ENCODE data around the gene SEMA4A.
"Not testable (repeated sequence)": the region's sequence is repeated elsewhere in the genome, so short reads cannot be mapped to it uniquely, and the experiment has no call there.

Gene SEMA4A

GRCh38 chr1:156114101-156114918 lies 39.1 kb upstream of the SEMA4A start, which contains the start of gene LMNA:
TSS of gene LMNA (plus strand) at chr1:156114711. CDS start at chr1:156114919, 208 bp downstream.
- DNase-seq (peak; percentile 68 to 73 (median 72)), ATAC-seq (replicated peaks) (peak; percentile 76)
- Mint-ChIP-seq H3K4me3 (peak within 1 kb of the TSS; percentile 96 to 98), H3K36me3 (ENCODE audit: insufficient read depth) (peaks cover 61% of the 10 kb centered on the region), H3K27me3 (peaks cover 6 to 7% of the 10 kb centered on the region in 2 donors), H3K9me3 (no peaks in the 10 kb centered on the region), H3K27ac (peak within 1 kb of the TSS; percentile 97 to 98), H3K4me1 (ENCODE audit: low read depth in 2 of 2) (peaks cover 30 to 38% of the 10 kb centered on the region in 2 donors)

GRCh38 chr1:156114919-156115513 lies 38.4 kb upstream of the SEMA4A start:
- ATAC-seq (replicated peaks) (peak; percentile 3), DNase-seq (no peak)
- peaks cover 68% of the 10 kb centered on the region for H3K36me3 Mint-ChIP-seq (ENCODE audit: insufficient read depth)
- peaks cover 33 to 43% of the 10 kb centered on the region in 2 donors for H3K4me1 Mint-ChIP-seq (ENCODE audit: low read depth in 2 of 2)
- H3K9me3 Mint-ChIP-seq: no peaks in the 10 kb centered on the region
- peaks cover 6 to 7% of the 10 kb centered on the region in 2 donors for H3K27me3 Mint-ChIP-seq
- peak overlapping the region; percentile 96 to 98 for H3K4me3 Mint-ChIP-seq
- H3K27ac Mint-ChIP-seq: peak overlapping the region; percentile 97 to 98

- H3K4me1 Mint-ChIP-seq (ENCODE audit: low read depth in 2 of 2): peaks cover 34 to 43% of the 10 kb centered on the region in 2 donors
- DNase-seq (peak in 1 of 3 experiments; percentile 21), ATAC-seq (replicated peaks) (no peak)
- peaks cover 6 to 7% of the 10 kb centered on the region in 2 donors for H3K27me3 Mint-ChIP-seq
- peak overlapping the region; percentile 96 to 98 for H3K4me3 Mint-ChIP-seq
- H3K9me3 Mint-ChIP-seq: no peaks in the 10 kb centered on the region
- H3K27ac Mint-ChIP-seq: peak overlapping the region; percentile 97 to 98
- H3K36me3 Mint-ChIP-seq (ENCODE audit: insufficient read depth): peaks cover 73% of the 10 kb centered on the region
These were observed 37.6 kb upstream of the SEMA4A start for GRCh38 chr1:156115514-156116374.

- H3K27ac Mint-ChIP-seq: peak overlapping the region; percentile 97 to 98
- not testable (repeated sequence) for DNase-seq; H3K9me3 Mint-ChIP-seq; ATAC-seq (replicated peaks); H3K27me3 Mint-ChIP-seq
- peaks cover 81% of the 10 kb centered on the region for H3K36me3 Mint-ChIP-seq (ENCODE audit: insufficient read depth)
- H3K4me1 Mint-ChIP-seq (ENCODE audit: low read depth in 2 of 2): peaks cover 34 to 43% of the 10 kb centered on the region in 2 donors
- peak overlapping the region; percentile 96 to 98 for H3K4me3 Mint-ChIP-seq
These were observed 36.7 kb upstream of the SEMA4A start for GRCh38 chr1:156116731-156117130.

GRCh38 chr1:156117414-156118176 lies 35.8 kb upstream of the SEMA4A start:
- peaks cover 6 to 7% of the 10 kb centered on the region in 2 donors for H3K27me3 Mint-ChIP-seq
- DNase-seq (no peak), ATAC-seq (replicated peaks) (no peak)
- peak overlapping the region; percentile 73 to 98 for H3K27ac Mint-ChIP-seq
- H3K4me3 Mint-ChIP-seq: peak overlapping the region; percentile 96 to 98
- no peaks in the 10 kb centered on the region for H3K9me3 Mint-ChIP-seq
- H3K36me3 Mint-ChIP-seq (ENCODE audit: insufficient read depth): peaks cover 88% of the 10 kb centered on the region
- H3K4me1 Mint-ChIP-seq (ENCODE audit: low read depth in 2 of 2): peaks cover 37 to 46% of the 10 kb centered on the region in 2 donors

GRCh38 chr1:156118177-156118868 lies 35.1 kb upstream of the SEMA4A start:
- DNase-seq (no peak), ATAC-seq (replicated peaks) (no peak)
- H3K27me3 Mint-ChIP-seq: peaks cover 6 to 7% of the 10 kb centered on the region in 2 donors
- no peaks in the 10 kb centered on the region for H3K9me3 Mint-ChIP-seq
- H3K36me3 Mint-ChIP-seq (ENCODE audit: insufficient read depth): peaks cover 94% of the 10 kb centered on the region
- H3K27ac Mint-ChIP-seq: peak overlapping the region; percentile 73 to 98
- peaks cover 43 to 51% of the 10 kb centered on the region in 2 donors for H3K4me1 Mint-ChIP-seq (ENCODE audit: low read depth in 2 of 2)
- H3K4me3 Mint-ChIP-seq: peak overlapping the region; percentile 96 to 98

- Mint-ChIP-seq H3K36me3 (ENCODE audit: insufficient read depth) (peaks cover 94% of the 10 kb centered on the region), H3K27me3 (peaks cover 6 to 7% of the 10 kb centered on the region in 2 donors), H3K27ac (peak overlapping the region; percentile 73 to 98), H3K4me3 (peak overlapping the region; percentile 47 to 55), H3K4me1 (ENCODE audit: low read depth in 2 of 2) (peaks cover 45 to 52% of the 10 kb centered on the region in 2 donors), H3K9me3 (no peaks in the 10 kb centered on the region)
- peak in 1 of 3 experiments; percentile 8 for DNase-seq
- ATAC-seq (replicated peaks): peak; percentile 8
These were observed 33.7 kb upstream of the SEMA4A start for GRCh38 chr1:156119503-156120209.

GRCh38 chr1:156120318-156120717 lies 33.1 kb upstream of the SEMA4A start:
- Mint-ChIP-seq H3K9me3 (no peaks in the 10 kb centered on the region), H3K27me3 (peaks cover 1 to 6% of the 10 kb centered on the region in 2 donors), H3K4me3 (peak overlapping the region; percentile 30 to 55), H3K27ac (peak overlapping the region; percentile 73 to 98), H3K36me3 (ENCODE audit: insufficient read depth) (peaks cover 94% of the 10 kb centered on the region), H3K4me1 (ENCODE audit: low read depth in 2 of 2) (peaks cover 46 to 53% of the 10 kb centered on the region in 2 donors)
- DNase-seq (no peak), ATAC-seq (replicated peaks) (no peak)

- H3K4me3 Mint-ChIP-seq; ATAC-seq (replicated peaks); H3K9me3 Mint-ChIP-seq; DNase-seq; H3K27me3 Mint-ChIP-seq: not testable (repeated sequence)
- H3K27ac Mint-ChIP-seq: peak overlapping the region in 1 of 2 donors; percentile 98
- peaks cover 94% of the 10 kb centered on the region for H3K36me3 Mint-ChIP-seq (ENCODE audit: insufficient read depth)
- peaks cover 44 to 52% of the 10 kb centered on the region in 2 donors for H3K4me1 Mint-ChIP-seq (ENCODE audit: low read depth in 2 of 2)
These were observed 32.4 kb upstream of the SEMA4A start for GRCh38 chr1:156121005-156121404.

GRCh38 chr1:156121457-156121856 lies 31.9 kb upstream of the SEMA4A start:
- H3K4me3 Mint-ChIP-seq: peak overlapping the region in 1 of 2 donors; percentile 19
- peaks cover 45 to 52% of the 10 kb centered on the region in 2 donors for H3K4me1 Mint-ChIP-seq (ENCODE audit: low read depth in 2 of 2)
- H3K27me3 Mint-ChIP-seq: peaks cover 0 to 1% of the 10 kb centered on the region in 2 donors
- peaks cover 94% of the 10 kb centered on the region for H3K36me3 Mint-ChIP-seq (ENCODE audit: insufficient read depth)
- DNase-seq (no peak), ATAC-seq (replicated peaks) (no peak)
- peak overlapping the region in 1 of 2 donors; percentile 98 for H3K27ac Mint-ChIP-seq
- no peaks in the 10 kb centered on the region for H3K9me3 Mint-ChIP-seq

GRCh38 chr1:156122086-156122485 lies 31.3 kb upstream of the SEMA4A start:
- no peak for DNase-seq
- Mint-ChIP-seq H3K36me3 (ENCODE audit: insufficient read depth) (peaks cover 94% of the 10 kb centered on the region), H3K4me1 (ENCODE audit: low read depth in 2 of 2) (peaks cover 48 to 52% of the 10 kb centered on the region in 2 donors), H3K9me3 (no peaks in the 10 kb centered on the region), H3K4me3 (peak overlapping the region in 1 of 2 donors; percentile 54), H3K27me3 (no peaks in the 10 kb centered on the region), H3K27ac (peak overlapping the region; percentile 93 to 98)
- no peak for ATAC-seq (replicated peaks)

All from effector memory CD8-positive, alpha-beta T cell (primary cell).